ENCODE results near the gene PVALEF.
"Not testable (repeated sequence)": the region's sequence is repeated elsewhere in the genome, so short reads cannot be mapped to it uniquely, and the experiment has no call there.

Gene PVALEF

GRCh38 chr17:81136366-81136765 lies 28.9 kb upstream of the PVALEF start:
- H3K4me1 Mint-ChIP-seq: no peaks in the 10 kb centered on the region
- DNase-seq (no peak), ATAC-seq (no peak)
- H3K9me3 Mint-ChIP-seq: peaks cover 12 to 20% of the 10 kb centered on the region in 2 donors
- H3K4me3 Mint-ChIP-seq: no peak overlapping the region
- H3K27me3 Mint-ChIP-seq: no peaks in the 10 kb centered on the region
- H3K27ac Mint-ChIP-seq: no peak overlapping the region

GRCh38 chr17:81137248-81137647 lies 28.1 kb upstream of the PVALEF start:
- H3K27ac Mint-ChIP-seq: peak overlapping the region in 1 of 2 donors; percentile 78
- DNase-seq: no peak
- peaks cover 12 to 20% of the 10 kb centered on the region in 2 donors for H3K9me3 Mint-ChIP-seq

GRCh38 chr17:81138083-81138482 lies 27.2 kb upstream of the PVALEF start:
- no peak for ATAC-seq
- Mint-ChIP-seq H3K9me3 (peaks cover 12 to 20% of the 10 kb centered on the region in 2 donors), H3K27me3 (no peaks in the 10 kb centered on the region), H3K27ac (no peak overlapping the region), H3K4me3 (no peak overlapping the region), H3K4me1 (peaks cover 9% of the 10 kb centered on the region)
- DNase-seq: no peak

More at GRCh38 chr17:81137248-81137647, 28.1 kb upstream of the PVALEF start:
- no peak for ATAC-seq
- Mint-ChIP-seq H3K4me3 (no peak overlapping the region), H3K4me1 (peaks cover 5% of the 10 kb centered on the region), H3K27me3 (no peaks in the 10 kb centered on the region)

- Mint-ChIP-seq H3K27ac (no peak overlapping the region), H3K9me3 (peaks cover 12 to 20% of the 10 kb centered on the region in 2 donors), H3K27me3 (no peaks in the 10 kb centered on the region), H3K4me3 (no peak overlapping the region), H3K4me1 (peaks cover 9% of the 10 kb centered on the region)
- no peak for DNase-seq
- no peak for ATAC-seq
These were observed 26.8 kb upstream of the PVALEF start for GRCh38 chr17:81138500-81138899.

GRCh38 chr17:81139428-81139827 lies 25.9 kb upstream of the PVALEF start:
- peaks cover 9% of the 10 kb centered on the region for H3K4me1 Mint-ChIP-seq

GRCh38 chr17:81140018-81140417 lies 25.3 kb upstream of the PVALEF start:
- no peak for DNase-seq
- H3K9me3 Mint-ChIP-seq: peaks cover 12 to 20% of the 10 kb centered on the region in 2 donors
- H3K27ac Mint-ChIP-seq: no peak overlapping the region
- peaks cover 9% of the 10 kb centered on the region for H3K4me1 Mint-ChIP-seq
- H3K27me3 Mint-ChIP-seq: no peaks in the 10 kb centered on the region
- ATAC-seq: no peak
- H3K4me3 Mint-ChIP-seq: no peak overlapping the region

More at GRCh38 chr17:81139428-81139827, 25.9 kb upstream of the PVALEF start:
- ATAC-seq (no peak), DNase-seq (no peak)
- H3K9me3 Mint-ChIP-seq: peaks cover 12 to 20% of the 10 kb centered on the region in 2 donors
- no peak overlapping the region for H3K4me3 Mint-ChIP-seq
- no peak overlapping the region for H3K27ac Mint-ChIP-seq
- H3K27me3 Mint-ChIP-seq: no peaks in the 10 kb centered on the region

- peaks cover 9% of the 10 kb centered on the region for H3K4me1 Mint-ChIP-seq
These were observed 24.6 kb upstream of the PVALEF start for GRCh38 chr17:81140695-81141094.

DNA sequence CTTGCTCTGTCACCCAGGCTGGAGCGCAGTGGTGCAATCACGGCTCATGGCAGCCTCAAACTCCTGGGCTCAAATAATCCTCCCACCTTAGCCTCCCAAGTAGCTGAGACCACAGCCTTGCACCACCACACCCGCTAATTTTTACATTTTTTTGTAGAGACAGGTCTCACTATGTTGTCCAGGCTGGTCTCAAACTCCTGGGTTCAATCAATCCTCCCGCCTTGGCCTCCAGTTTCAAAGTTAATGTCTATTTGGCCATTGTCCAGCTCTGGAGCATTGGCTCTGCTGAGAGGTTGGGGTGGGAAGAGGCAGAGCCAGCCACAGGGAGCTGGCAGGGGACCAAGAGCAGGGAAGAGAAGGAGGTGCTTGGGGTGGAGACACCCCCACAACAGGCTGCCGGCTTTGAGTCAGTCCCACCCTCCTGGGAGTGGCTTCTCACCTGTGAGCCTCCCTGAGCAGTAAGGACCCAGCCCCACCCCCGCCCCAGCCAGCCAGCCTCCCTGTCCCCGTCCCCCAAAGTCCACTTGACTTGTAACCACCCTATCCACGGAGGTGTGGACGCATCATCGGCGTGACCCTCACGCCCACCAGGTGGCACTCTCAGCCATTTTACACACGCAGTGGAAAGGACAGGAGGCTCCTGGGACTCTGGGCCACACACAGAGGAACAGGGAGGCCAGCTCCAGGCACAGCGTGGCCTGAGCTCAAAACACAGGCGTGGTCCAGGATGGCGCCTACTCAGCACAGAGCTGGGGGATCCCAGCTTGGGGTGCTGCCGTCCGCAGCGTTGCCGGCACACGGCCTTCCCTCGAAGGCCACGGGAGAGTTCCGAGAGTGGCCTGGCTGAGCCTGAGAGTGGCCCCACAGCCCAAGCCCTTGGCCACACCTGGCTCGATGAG lies 22.8 kb upstream of the PVALEF start:
- peak overlapping the region in 1 of 2 donors; percentile 35 for H3K27ac Mint-ChIP-seq
- peaks cover 11 to 18% of the 10 kb centered on the region in 2 donors for H3K9me3 Mint-ChIP-seq
- peak; percentile 64 to 69 for DNase-seq
- H3K27me3 Mint-ChIP-seq: no peaks in the 10 kb centered on the region
- no peak overlapping the region for H3K4me3 Mint-ChIP-seq
- peaks cover 9% of the 10 kb centered on the region for H3K4me1 Mint-ChIP-seq
- ATAC-seq: peak; percentile 85

More at GRCh38 chr17:81140695-81141094, 24.6 kb upstream of the PVALEF start:
- Mint-ChIP-seq H3K27me3 (no peaks in the 10 kb centered on the region), H3K9me3 (peaks cover 12 to 20% of the 10 kb centered on the region in 2 donors), H3K27ac (no peak overlapping the region), H3K4me3 (no peak overlapping the region)
- ATAC-seq (peak; percentile 50), DNase-seq (no peak)

DNA sequence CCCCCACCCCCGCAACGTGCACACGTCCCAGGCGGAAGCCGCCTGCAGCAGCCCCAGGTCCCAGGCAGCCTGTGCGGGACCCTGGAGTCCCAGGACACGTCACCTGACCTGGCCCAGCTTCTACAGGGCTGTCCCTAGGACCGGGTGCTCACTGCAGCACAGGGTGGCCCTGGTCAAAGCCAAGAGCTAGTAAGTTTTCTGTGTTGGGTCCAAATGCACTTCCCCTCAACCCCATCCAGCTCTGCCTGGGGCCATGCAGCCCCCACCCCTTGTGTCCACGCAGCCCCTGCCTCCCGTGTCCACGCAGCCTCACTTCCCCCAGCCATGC lies 22.1 kb upstream of the PVALEF start:
- Mint-ChIP-seq H3K27me3 (no peaks in the 10 kb centered on the region), H3K4me1 (peaks cover 9% of the 10 kb centered on the region), H3K27ac (no peak overlapping the region), H3K9me3 (peaks cover 5 to 12% of the 10 kb centered on the region in 2 donors), H3K4me3 (no peak overlapping the region)
- ATAC-seq: no peak
- no peak for DNase-seq

- Mint-ChIP-seq H3K9me3 (peaks cover 0 to 5% of the 10 kb centered on the region in 2 donors), H3K27me3 (no peaks in the 10 kb centered on the region), H3K4me3 (no peak overlapping the region), H3K27ac (no peak overlapping the region), H3K4me1 (peaks cover 9% of the 10 kb centered on the region)
- no peak for ATAC-seq
- no peak for DNase-seq
These were observed 21.4 kb upstream of the PVALEF start for GRCh38 chr17:81143717-81144422.

DNA sequence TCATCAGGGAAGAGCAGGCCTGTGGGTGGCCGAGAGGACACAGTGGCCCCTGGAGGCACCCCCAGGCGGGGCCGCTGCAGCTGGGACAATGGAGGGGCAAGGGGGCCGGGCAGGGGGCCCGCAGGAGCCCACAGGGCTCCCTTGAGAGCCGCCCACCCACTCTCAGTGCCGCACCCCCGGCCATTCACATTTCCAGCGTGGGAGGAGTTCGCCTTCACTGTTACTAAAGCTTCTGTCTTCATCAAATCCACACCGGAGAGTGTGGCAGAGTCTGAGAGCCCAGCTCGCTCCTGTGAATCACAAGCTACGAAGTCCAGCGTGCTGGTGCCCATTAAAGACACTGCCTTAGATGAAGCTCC lies 20.9 kb upstream of the PVALEF start:
- H3K4me1 Mint-ChIP-seq: peaks cover 9% of the 10 kb centered on the region
- no peaks in the 10 kb centered on the region for H3K27me3 Mint-ChIP-seq
- no peaks in the 10 kb centered on the region for H3K9me3 Mint-ChIP-seq
- no peak for ATAC-seq
- H3K4me3 Mint-ChIP-seq: no peak overlapping the region
- no peak overlapping the region for H3K27ac Mint-ChIP-seq
- DNase-seq: no peak

GRCh38 chr17:81146208-81146607 lies 19.1 kb upstream of the PVALEF start:
- H3K27ac Mint-ChIP-seq, H3K27me3 Mint-ChIP-seq, H3K4me3 Mint-ChIP-seq, H3K9me3 Mint-ChIP-seq, ATAC-seq, DNase-seq: not testable (repeated sequence)
- peaks cover 14% of the 10 kb centered on the region for H3K4me1 Mint-ChIP-seq

- no peak overlapping the region for H3K4me3 Mint-ChIP-seq
- H3K27me3 Mint-ChIP-seq: no peaks in the 10 kb centered on the region
These were observed 17.6 kb upstream of the PVALEF start for GRCh38 chr17:81147701-81148100.

GRCh38 chr17:81148571-81148970 lies 16.7 kb upstream of the PVALEF start:
- no peaks in the 10 kb centered on the region for H3K27me3 Mint-ChIP-seq
- no peaks in the 10 kb centered on the region for H3K9me3 Mint-ChIP-seq
- no peak for DNase-seq
- peaks cover 5% of the 10 kb centered on the region for H3K4me1 Mint-ChIP-seq
- H3K4me3 Mint-ChIP-seq: no peak overlapping the region
- H3K27ac Mint-ChIP-seq: no peak overlapping the region
- no peak for ATAC-seq

More at GRCh38 chr17:81147701-81148100, 17.6 kb upstream of the PVALEF start:
- H3K4me1 Mint-ChIP-seq: peaks cover 5% of the 10 kb centered on the region
- H3K27ac Mint-ChIP-seq: no peak overlapping the region
- DNase-seq (no peak), ATAC-seq (no peak)
- no peaks in the 10 kb centered on the region for H3K9me3 Mint-ChIP-seq

DNA sequence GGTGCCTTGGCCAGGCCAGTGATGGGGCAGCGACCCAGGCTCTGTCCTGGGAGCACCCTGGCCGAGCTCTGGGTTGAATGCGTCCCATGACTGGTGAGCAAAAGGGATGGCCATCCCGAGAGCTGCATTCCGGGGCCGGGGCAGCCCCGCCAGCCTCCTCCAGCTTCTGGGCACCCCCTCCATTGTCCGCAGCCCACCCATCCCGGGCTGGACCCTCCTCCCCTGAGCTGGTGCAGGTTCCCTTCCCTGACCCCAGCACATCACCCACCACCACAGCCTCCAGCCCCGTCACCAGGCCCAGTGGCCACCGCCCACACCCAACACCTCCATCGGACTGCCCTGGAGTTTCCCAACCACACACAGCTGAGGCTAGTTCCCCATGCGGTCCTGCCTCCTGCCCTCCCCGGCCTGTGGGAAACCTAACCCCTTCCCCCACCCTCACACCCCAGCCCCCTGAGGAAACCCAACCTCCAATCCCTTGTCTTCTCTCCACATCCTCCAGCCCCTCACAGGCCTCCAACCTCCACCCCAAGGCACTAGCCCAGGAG lies 16.2 kb upstream of the PVALEF start:
- Mint-ChIP-seq H3K4me1 (peaks cover 5% of the 10 kb centered on the region), H3K27ac (no peak overlapping the region), H3K27me3 (no peaks in the 10 kb centered on the region), H3K9me3 (no peaks in the 10 kb centered on the region), H3K4me3 (no peak overlapping the region)
- no peak for DNase-seq
- ATAC-seq: no peak
